VCaP (cell line): ENCODE data around the gene SCAF8.

Experiments
- H3K27ac ChIP-seq: fragments of 450-650 bp; 2 replicates; pipeline ENCODE4 v1.5.1; 2017
- CTCF ChIP-seq: fragments of 450-650 bp; conservative IDR thresholded peaks from 2 replicates; pipeline ENCODE4 v1.5.1; 2017; ENCODE audit warnings: mild to moderate bottlenecking, moderate library complexity

Gene SCAF8

GRCh38 chr6:154737424-154737823 is 4.2 kb downstream of the SCAF8 start:
- no peak for TF ChIP-seq CTCF

GRCh38 chr6:154738551-154738961 is 5.3 kb downstream of the SCAF8 start:
- no peak for TF ChIP-seq CTCF
- no peak overlapping the region for H3K27ac ChIP-seq

More at GRCh38 chr6:154737424-154737823, 4.2 kb downstream of the SCAF8 start:
- no peak overlapping the region for H3K27ac ChIP-seq

GRCh38 chr6:154740658-154741057 is 7.4 kb downstream of the SCAF8 start:
- no peak for TF ChIP-seq CTCF
- H3K27ac ChIP-seq = no peak overlapping the region

GRCh38 chr6:154742891-154743290 is 9.7 kb downstream of the SCAF8 start:
- no peak for TF ChIP-seq CTCF
- H3K27ac ChIP-seq = no peak overlapping the region

- H3K27ac ChIP-seq = peak overlapping the region; percentile 28; the same call in 1 of the 2 replicates
Measured at GRCh38 chr6:154744029-154744745, 11.0 kb downstream of the SCAF8 start.

DNA sequence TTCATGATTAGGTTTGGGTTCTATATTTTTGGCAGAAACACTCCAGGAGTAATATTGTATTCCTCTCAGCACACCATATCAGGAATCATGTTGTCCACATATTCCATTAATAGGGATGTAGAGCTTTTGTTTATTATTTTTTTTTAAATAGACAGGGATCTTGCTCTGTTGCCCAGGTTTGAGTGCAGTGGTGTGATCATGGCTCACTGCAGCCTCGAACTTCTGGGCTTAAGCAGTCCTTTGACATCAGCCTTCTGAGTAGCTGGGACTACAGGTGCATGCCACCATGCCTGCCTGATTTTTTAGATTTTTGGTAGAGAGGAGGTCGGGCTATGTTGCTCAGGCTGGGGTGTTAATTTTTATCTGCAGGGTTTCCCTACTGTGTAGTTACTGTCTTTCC is 12.0 kb downstream of the SCAF8 start:
- H3K27ac ChIP-seq = no peak overlapping the region
- no peak for TF ChIP-seq CTCF

- TF ChIP-seq CTCF = no peak
- no peak overlapping the region for H3K27ac ChIP-seq
Measured at GRCh38 chr6:154749341-154749740, 16.1 kb downstream of the SCAF8 start.

DNA sequence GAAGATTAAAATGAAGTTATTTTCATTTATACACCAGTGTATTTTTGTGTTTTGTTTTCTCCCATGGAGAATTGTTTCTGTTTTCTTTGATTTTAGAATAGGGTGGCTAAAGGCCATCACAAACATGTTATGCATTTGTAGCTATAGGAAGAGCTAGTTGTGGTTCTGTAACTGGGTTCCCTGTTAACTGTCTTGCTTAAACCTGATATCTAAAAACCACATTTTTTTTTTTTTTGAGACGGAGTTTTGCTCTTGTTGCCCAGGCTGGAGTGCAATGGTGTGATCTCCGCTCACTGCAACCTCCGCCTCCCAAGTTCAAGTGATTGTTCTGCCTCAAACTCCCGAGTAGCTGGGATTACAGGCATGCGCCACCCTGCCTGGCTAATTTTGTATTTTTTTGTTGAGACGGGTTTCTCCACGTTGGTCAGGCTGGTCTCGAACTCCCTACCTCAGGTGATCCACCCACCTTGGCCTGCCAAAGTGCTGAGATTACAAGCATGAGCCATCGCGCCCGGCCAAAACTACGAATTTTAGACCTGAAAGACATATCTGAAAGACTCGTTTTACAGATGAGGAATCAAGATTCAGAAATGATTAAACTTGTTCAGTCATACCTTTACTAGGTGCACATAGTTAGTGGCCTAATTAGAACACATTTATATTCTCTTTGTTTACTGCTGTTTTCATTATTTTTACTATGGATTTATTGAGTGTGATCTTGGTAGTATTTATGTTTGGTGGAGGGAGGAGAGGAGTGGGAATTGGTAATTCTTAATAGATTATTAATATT is 18.0 kb downstream of the SCAF8 start:
- 0 out of 2 replicates have a peak overlapping the region, but pooled peaks have one; percentile 59 for H3K27ac ChIP-seq
- TF ChIP-seq CTCF = no peak
